ENCODE results near the gene MESP2.

MESP2 gene

DNA sequence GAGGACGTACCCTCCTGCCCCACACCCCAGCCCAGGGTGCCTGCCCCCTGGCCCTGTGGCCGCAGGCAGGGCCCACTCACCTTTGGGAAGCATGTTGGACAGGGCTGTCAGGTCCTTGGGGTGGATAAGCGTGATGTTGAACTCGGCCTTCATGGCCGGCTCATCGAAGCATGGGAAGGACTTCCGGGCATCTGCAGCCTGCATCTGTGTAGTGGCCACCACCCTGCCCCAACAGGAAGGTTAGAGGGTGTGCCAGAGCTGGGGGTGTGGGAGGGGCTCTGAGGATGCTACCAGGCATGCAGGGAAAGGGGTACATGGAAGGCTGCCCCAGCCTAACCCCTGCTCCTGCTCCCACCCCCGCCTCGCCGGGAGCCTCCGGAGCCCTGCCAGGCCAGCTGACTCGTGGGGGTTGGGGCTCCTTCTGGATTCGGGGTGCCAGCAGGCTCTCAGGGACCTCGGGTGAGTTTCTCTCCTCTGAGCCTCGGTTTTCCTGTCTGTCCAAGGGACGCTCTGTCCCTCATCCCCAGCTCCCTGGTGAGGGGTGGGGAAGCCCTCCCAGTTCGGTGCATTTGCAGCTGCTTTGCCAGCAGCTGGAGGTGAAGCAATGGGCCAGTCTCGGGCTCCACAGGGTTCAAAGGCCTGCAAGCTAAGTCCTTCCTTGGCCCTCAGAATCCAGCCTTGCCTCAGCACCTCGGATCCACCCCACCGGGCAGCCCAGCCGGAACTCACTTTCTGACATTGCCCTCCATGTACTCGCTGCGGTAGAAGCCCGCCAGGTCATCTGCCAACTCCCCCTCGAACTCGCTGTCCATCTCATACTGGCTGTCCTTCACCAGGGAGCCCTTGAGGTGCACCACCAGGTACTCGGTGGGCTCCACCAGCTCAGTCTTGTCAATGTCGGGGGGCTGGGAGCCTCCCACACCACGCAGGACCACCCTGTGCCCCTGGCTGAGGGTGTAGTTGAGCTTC lies 29.4 kb downstream of the MESP2 start:
- FAIRE-seq, result no peak
- TF ChIP-seq POLR2A (IDR thresholded peaks at IDR 0.05; ENCODE audit: low read depth, low read length), result no peak
- no peak for TF ChIP-seq POLR2AphosphoS5 (IDR thresholded peaks at IDR 0.05; ENCODE audit: low read depth, low read length)
- no peak for TF ChIP-seq TAF1 (IDR thresholded peaks at IDR 0.05; ENCODE audit: borderline replicate concordance, low read depth, low read length)
- no peak for DNase-seq (ENCODE audit: insufficient read length)

GRCh38 chr15:89806210-89806558 lies 30.1 kb downstream of the MESP2 start:
- TF ChIP-seq TAF1 (IDR thresholded peaks at IDR 0.05; ENCODE audit: borderline replicate concordance, low read depth, low read length) (no peak), POLR2AphosphoS5 (IDR thresholded peaks at IDR 0.05; ENCODE audit: low read depth, low read length) (no peak), POLR2A (IDR thresholded peaks at IDR 0.05; ENCODE audit: low read depth, low read length) (no peak)
- FAIRE-seq, result no peak
- DNase-seq (ENCODE audit: insufficient read length), result no peak

DNA sequence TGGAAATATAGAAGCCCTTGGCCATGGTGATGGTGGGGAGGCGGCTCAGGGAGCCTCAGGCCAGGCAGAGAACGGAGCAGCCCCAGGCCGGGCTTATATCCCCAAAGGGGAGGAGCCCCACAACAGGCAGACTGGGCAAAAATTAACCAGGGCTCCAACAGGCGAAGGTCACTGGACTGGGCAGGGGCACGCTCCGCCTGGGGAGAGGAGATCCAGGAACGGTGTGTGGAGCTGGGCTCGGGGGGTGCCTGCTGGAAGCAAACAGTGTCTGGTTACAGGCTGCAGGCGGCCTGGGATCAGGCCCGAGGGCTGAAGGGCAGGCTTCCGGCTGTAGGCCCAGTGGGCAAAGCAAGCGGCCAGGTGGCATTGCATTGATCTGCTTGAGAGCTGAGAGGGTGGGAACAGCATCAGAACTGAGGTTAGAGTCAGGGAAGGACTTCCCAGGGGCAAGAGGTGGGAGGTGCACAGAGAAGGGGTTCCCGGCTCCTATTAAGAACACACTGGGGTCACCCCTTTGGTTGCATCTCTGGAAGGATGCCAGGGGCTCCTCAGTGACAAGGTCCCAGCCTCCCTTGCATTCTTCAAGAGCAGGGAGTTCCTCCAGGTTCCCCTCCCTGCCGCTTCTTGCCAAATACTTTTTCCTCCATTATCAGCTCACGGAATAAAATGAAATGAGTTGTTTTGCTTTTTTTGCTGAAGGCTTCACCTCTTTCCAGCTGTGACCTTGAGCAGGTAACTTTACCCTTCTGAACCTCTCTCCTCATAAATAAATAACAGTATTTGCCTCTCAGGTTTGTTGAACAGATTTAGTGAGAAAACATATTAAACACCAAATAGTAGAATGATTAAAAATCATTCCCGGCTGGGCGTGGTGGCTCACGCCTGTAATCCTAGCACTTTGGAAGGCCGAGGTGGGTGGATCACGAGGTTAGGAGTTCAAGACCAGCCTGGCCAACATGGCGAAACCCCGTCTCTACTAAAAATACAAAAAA lies 30.7 kb downstream of the MESP2 start:
- FAIRE-seq, result no peak
- no peak for DNase-seq (ENCODE audit: insufficient read length)
- TF ChIP-seq POLR2A (IDR thresholded peaks at IDR 0.05; ENCODE audit: low read depth, low read length), result no peak
- no peak for TF ChIP-seq POLR2AphosphoS5 (IDR thresholded peaks at IDR 0.05; ENCODE audit: low read depth, low read length)
- TF ChIP-seq TAF1 (IDR thresholded peaks at IDR 0.05; ENCODE audit: borderline replicate concordance, low read depth, low read length), result no peak

GRCh38 chr15:89807689-89808088 lies 31.6 kb downstream of the MESP2 start:
- FAIRE-seq, result no peak
- TF ChIP-seq POLR2A (IDR thresholded peaks at IDR 0.05; ENCODE audit: low read depth, low read length), result no peak
- TF ChIP-seq TAF1 (IDR thresholded peaks at IDR 0.05; ENCODE audit: borderline replicate concordance, low read depth, low read length), result no peak
- TF ChIP-seq POLR2AphosphoS5 (IDR thresholded peaks at IDR 0.05; ENCODE audit: low read depth, low read length), result no peak

GRCh38 chr15:89808160-89808870 lies 32.2 kb downstream of the MESP2 start:
- FAIRE-seq (no peak), DNase-seq (ENCODE audit: insufficient read length) (no peak)
- TF ChIP-seq POLR2AphosphoS5 (IDR thresholded peaks at IDR 0.05; ENCODE audit: low read depth, low read length) (no peak), TAF1 (IDR thresholded peaks at IDR 0.05; ENCODE audit: borderline replicate concordance, low read depth, low read length) (no peak), POLR2A (IDR thresholded peaks at IDR 0.05; ENCODE audit: low read depth, low read length) (no peak)

More at GRCh38 chr15:89807689-89808088, 31.6 kb downstream of the MESP2 start:
- no peak for DNase-seq (ENCODE audit: insufficient read length)

DNA sequence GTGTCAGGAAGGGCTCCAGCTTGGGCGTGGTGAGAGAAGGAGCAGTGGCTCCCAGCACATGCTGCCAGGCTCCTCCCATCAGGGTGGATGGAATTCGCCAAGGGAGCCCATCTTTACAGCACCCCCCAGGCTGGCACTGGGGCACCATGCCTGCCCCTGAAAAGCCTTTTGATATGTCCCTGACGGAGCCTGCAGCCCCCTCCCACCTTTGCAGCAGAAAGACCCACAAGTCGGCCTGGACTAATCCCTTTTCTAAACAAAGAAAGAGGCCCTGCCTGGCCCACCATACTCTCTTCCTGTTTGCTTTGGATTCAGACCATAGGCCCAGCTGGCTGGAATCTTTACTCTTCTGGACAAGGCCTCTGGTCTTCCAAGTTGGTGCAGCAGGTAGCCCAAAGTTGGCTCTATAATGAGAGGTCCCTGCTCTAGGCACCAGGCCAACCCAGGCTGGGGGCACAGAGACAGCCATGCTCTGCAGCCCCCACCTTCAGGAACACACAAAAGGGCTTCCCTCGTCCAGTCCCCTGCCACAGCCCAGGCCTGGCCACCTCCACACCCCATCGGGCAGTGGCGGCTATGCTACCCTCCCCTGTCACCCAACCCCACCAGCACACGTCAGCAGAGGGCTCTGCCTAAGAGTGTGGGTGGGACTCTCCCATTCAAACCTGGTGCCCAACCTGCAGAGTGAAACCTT lies 33.1 kb downstream of the MESP2 start:
- TF ChIP-seq POLR2AphosphoS5 (IDR thresholded peaks at IDR 0.05; ENCODE audit: low read depth, low read length) (no peak), TAF1 (IDR thresholded peaks at IDR 0.05; ENCODE audit: borderline replicate concordance, low read depth, low read length) (no peak), POLR2A (IDR thresholded peaks at IDR 0.05; ENCODE audit: low read depth, low read length) (no peak)
- no peak for FAIRE-seq
- DNase-seq (ENCODE audit: insufficient read length), result no peak

- FAIRE-seq, result no peak
- DNase-seq (ENCODE audit: insufficient read length), result no peak
- TF ChIP-seq TAF1 (IDR thresholded peaks at IDR 0.05; ENCODE audit: borderline replicate concordance, low read depth, low read length) (no peak), POLR2AphosphoS5 (IDR thresholded peaks at IDR 0.05; ENCODE audit: low read depth, low read length) (no peak), POLR2A (IDR thresholded peaks at IDR 0.05; ENCODE audit: low read depth, low read length) (no peak)
Observed at GRCh38 chr15:89809787-89810148, 33.6 kb downstream of the MESP2 start.

DNA sequence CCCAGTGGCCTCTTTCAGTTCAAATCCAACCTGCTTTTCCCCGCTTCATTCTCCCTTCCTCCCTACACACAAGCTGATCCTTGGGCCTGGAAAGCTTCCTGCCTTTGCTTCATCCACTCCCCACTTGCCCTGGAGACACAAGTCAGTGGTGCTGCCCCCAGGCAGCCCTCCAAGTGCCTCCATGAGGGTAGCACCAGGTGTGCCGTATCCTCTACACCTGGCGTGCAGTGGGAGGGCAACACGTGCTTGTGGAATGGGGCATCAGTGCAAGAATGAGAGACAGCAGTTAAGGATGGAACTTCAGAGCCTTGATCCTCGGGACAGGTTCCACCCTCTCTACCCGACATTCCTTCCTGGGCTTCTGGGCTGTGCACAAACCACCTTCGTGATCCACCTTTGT lies 34.7 kb downstream of the MESP2 start:
- DNase-seq (ENCODE audit: insufficient read length) (no peak), FAIRE-seq (no peak)
- TF ChIP-seq POLR2A (IDR thresholded peaks at IDR 0.05; ENCODE audit: low read depth, low read length) (no peak), POLR2AphosphoS5 (IDR thresholded peaks at IDR 0.05; ENCODE audit: low read depth, low read length) (no peak), TAF1 (IDR thresholded peaks at IDR 0.05; ENCODE audit: borderline replicate concordance, low read depth, low read length) (no peak)

- DNase-seq (ENCODE audit: insufficient read length), result no peak
- FAIRE-seq, result no peak
- TF ChIP-seq POLR2AphosphoS5 (IDR thresholded peaks at IDR 0.05; ENCODE audit: low read depth, low read length) (no peak), TAF1 (IDR thresholded peaks at IDR 0.05; ENCODE audit: borderline replicate concordance, low read depth, low read length) (no peak), POLR2A (IDR thresholded peaks at IDR 0.05; ENCODE audit: low read depth, low read length) (no peak)
Observed at GRCh38 chr15:89812011-89812846, 36.1 kb downstream of the MESP2 start.
